ENCODE measurements around the gene TMEM131L.

GRCh38 chr4:153592064-153592463 is 125.9 kb downstream of the TMEM131L start:
- TF ChIP-seq CTCF (IDR thresholded peaks at IDR 0.05) (no peak), POLR2A (IDR thresholded peaks at IDR 0.05) (no peak)

Data from adrenal gland (tissue), 5 donors.